HEK293T (cell line): ENCODE data around the gene ELF4.
"Not testable (repeated sequence)": the region's sequence is repeated elsewhere in the genome, so short reads cannot be mapped to it uniquely, and the experiment has no call there.

Experiments
- CTCF ChIA-PET: fragments of 350-600 bp; formaldehyde crosslinking; extraction: SDS; loops from one replicate; lab custom pipeline; 2021; ENCODE audit warnings: antibody characterized with exemption, inconsistent platforms; lab: Yijun Ruan, JAX
- POLR2A ChIA-PET: fragments of 350-600 bp; formaldehyde crosslinking; extraction: SDS; loops from one replicate; lab custom pipeline; 2020; ENCODE audit warnings: antibody characterized with exemption, inconsistent platforms; lab: Yijun Ruan, JAX
- DNase-seq: peaks from one replicate; pipeline ENCODE4 v3.0.0; 2012; ENCODE audit warnings: mixed read lengths; ENCODE audit errors: extremely low spot score
- ARNT ChIP-seq: fragments of 450-650 bp; IDR thresholded peaks from 2 replicates; pipeline ENCODE4 v1.6.1; 2017; ENCODE audit warnings: mild to moderate bottlenecking
- BHLHE40 ChIP-seq: fragments of 450-650 bp; IDR thresholded peaks from 2 replicates; pipeline ENCODE4 v1.6.1; 2016; ENCODE audit warnings: mild to moderate bottlenecking, moderate library complexity, borderline replicate concordance
- CTBP1 ChIP-seq: fragments of 450-650 bp; IDR thresholded peaks from 2 replicates; pipeline ENCODE4 v1.6.1; 2016; ENCODE audit warnings: borderline replicate concordance
- ELF4 ChIP-seq: fragments of 450-650 bp; IDR thresholded peaks from 2 replicates; pipeline ENCODE4 v1.6.1; 2017; ENCODE audit warnings: antibody characterized with exemption
- FOXA1 ChIP-seq: fragments of 450-650 bp; IDR thresholded peaks from 2 replicates; pipeline ENCODE4 v1.6.1; 2016; ENCODE audit warnings: mild to moderate bottlenecking
- FOXK2 ChIP-seq: fragments of 450-650 bp; IDR thresholded peaks from 2 replicates; pipeline ENCODE4 v1.6.1; 2016; ENCODE audit warnings: mild to moderate bottlenecking
- FOXM1 ChIP-seq: fragments of 450-650 bp; IDR thresholded peaks from 2 replicates; pipeline ENCODE4 v1.6.1; 2017; ENCODE audit warnings: mild to moderate bottlenecking, borderline replicate concordance
- HDGF ChIP-seq: fragments of 450-650 bp; IDR thresholded peaks from 2 replicates; pipeline ENCODE4 v1.6.1; 2017; ENCODE audit warnings: antibody characterized with exemption, borderline replicate concordance
- L3MBTL2 ChIP-seq: fragments of 450-650 bp; conservative IDR thresholded peaks from 2 replicates; pipeline ENCODE4 v1.6.1; 2016; ENCODE audit warnings: mild to moderate bottlenecking
- LEF1 ChIP-seq: fragments of 450-650 bp; IDR thresholded peaks from 2 replicates; pipeline ENCODE4 v1.6.1; 2017; ENCODE audit warnings: mild to moderate bottlenecking, borderline replicate concordance
- NFRKB ChIP-seq: fragments of 450-650 bp; IDR thresholded peaks from 2 replicates; pipeline ENCODE4 v1.6.1; 2016; ENCODE audit warnings: mild to moderate bottlenecking, moderate library complexity
- PKNOX1 ChIP-seq: fragments of 450-650 bp; IDR thresholded peaks from 2 replicates; pipeline ENCODE4 v1.6.1; 2016
- SP1 ChIP-seq: fragments of 450-650 bp; IDR thresholded peaks from 2 replicates; pipeline ENCODE4 v1.6.1; 2017
- SUZ12 ChIP-seq: fragments of 450-650 bp; IDR thresholded peaks from 2 replicates; pipeline ENCODE4 v1.6.1; 2016; ENCODE audit warnings: mild to moderate bottlenecking
- TARDBP ChIP-seq: fragments of 450-650 bp; IDR thresholded peaks from 2 replicates; pipeline ENCODE4 v1.6.1; 2016
- ZNF384 ChIP-seq: fragments of 450-650 bp; IDR thresholded peaks from 2 replicates; pipeline ENCODE4 v1.6.1; 2016

ELF4 gene

DNA sequence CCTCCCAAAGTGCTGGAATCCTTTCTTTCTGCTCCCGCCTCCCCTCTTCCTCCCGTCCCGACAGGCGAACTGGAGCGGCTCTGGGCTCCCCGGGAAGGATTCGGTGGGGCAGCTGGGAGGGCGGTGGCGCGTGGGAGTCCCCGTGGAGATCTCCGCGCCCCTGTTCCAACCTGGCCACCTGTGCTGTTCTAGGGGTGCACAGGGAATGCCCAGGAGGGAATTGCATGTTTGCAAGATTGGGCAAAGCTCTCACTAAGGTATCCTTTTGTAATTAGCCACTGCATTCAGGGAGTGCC lies 11.2 kb upstream of the ELF4 start:
- ChIA-PET CTCF (interaction anchor here (1.0 to 1.5 kb wide), 2 partner anchors 10 to 41 kb away, joined by 4 to 5 read pairs; no protein-coding TSS in a partner anchor), POLR2A (no interaction called here)
- no peak for DNase-seq

DNA sequence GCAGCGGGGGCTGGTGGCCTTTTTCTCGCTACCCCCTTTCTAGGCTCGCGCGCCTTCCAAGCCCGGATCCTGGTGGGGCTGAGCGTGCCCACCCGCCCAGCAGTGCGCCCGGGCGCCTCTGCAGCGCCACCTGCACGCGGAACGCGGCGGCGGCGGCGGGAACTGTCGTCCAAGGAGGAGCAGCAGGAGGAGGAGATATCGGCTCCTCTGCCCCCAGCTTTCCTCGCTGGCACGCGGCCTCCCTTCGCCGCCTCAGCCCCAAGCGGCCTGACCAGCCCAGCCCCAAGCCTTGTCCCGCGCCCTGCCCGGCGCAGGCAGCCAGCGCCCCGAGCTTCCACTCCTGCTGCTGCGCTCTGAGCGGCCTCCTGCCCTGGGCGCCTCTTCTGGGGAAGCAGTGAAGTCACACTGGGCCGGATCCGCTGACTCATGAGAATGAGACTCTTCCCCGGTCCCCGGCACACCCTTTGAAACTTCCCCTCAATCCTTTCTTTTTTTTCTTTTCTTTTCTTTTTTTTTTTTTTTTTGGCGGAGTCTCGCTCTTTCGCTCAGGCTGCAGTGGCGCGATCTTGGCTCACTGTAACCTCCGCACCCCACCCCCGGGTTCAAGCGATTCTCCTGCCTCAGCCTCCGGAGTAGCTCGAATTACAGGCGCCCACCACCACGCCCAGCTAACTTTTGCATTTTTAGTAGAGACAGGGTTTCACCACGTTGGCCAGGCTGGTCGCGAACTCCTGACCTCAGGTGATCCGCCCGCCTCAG lies 10.6 kb upstream of the ELF4 start:
- peak; percentile 87 for DNase-seq
- TF ChIP-seq CTBP1 (no peak; the same call in 1 of the 2 replicates), FOXK2 (no peak), HDGF (peak; percentile 78; the same call in 1 of the 2 replicates), L3MBTL2 (peak; percentile 89), SUZ12 (no peak)
- ChIA-PET CTCF (interaction anchor here (0.5 to 1.5 kb wide), 3 partner anchors 11 to 143 kb away, joined by 3 to 5 read pairs (median 4); no protein-coding TSS in a partner anchor), POLR2A (interaction anchor here (0.9 kb wide), 1 partner anchor 40 kb away, joined by 3 read pairs; no protein-coding TSS in a partner anchor)

More for the DNA sequence above, 11.2 kb upstream of the ELF4 start:
- TF ChIP-seq ZNF384: no peak
- TF ChIP-seq ELF4: no peak
- TF ChIP-seq CTBP1: no peak
- no peak for TF ChIP-seq ARNT
- TF ChIP-seq FOXM1: no peak
- TF ChIP-seq NFRKB: no peak
- no peak for TF ChIP-seq FOXK2
- TF ChIP-seq PKNOX1: no peak
- TF ChIP-seq LEF1: no peak
- no peak for TF ChIP-seq BHLHE40
- TF ChIP-seq TARDBP: no peak
- TF ChIP-seq FOXA1: no peak
- no peak for TF ChIP-seq SUZ12
- no peak for TF ChIP-seq HDGF
- no peak for TF ChIP-seq L3MBTL2
- no peak for TF ChIP-seq SP1

DNA sequence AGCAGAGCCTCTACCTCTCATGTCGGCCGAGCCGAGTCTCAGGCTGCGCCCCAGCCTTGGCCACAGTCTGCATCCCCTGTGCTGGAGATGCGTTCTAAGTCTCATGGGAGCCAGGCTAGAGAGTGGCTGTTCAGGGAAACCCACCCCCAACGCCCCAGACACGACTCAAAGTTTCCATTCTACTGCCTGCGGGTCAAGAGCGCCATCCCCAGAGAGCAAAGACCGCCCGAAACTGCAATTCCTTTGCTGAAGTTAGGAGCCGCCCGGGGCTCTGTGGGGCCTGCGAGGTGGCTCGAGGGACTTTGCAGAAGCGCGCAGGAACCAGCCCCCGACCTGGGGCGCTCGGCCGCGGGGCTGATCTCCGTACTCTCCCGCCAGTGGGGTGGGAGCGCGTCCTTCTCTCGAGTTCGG lies 10.0 kb upstream of the ELF4 start:
- POLR2A ChIA-PET: interaction anchor here (0.7 to 0.9 kb wide), 2 partner anchors 33 to 39 kb away, joined by 3 to 5 read pairs; no protein-coding TSS in a partner anchor

DNA sequence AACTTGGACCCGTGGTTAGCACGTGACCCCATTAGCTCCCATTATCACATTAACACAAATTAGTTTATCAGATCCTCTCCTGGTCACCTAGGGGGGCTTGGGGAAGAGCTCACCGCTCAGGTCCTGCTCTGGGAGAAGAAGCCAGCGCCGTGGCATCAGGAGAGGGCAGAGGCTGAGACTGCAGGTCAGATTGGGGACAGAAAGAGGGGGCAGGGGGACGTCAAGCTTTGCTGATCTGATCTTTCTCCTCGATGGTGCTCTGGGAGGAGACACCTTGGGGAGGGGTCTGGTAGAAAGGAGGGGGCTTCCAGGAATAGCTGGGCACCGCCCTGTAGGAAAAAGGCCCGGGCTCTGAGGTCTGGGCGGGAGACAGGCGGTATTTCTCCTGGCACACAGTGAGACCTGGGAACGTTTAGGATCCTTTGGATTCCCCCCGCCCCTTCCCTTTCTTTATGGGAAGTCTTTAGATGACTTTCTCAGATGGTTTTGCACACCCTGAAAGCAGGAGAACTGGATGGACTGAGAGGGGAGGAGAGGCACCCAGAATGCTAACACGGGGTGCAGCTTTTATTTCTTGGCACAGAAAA lies 9.1 kb upstream of the ELF4 start:
- TF ChIP-seq TARDBP: no peak
- TF ChIP-seq HDGF: no peak
- no peak for TF ChIP-seq ZNF384
- TF ChIP-seq L3MBTL2: no peak
- TF ChIP-seq ELF4: no peak
- TF ChIP-seq NFRKB: no peak
- no peak for TF ChIP-seq SP1
- TF ChIP-seq SUZ12: no peak
- TF ChIP-seq FOXM1: no peak
- no peak for TF ChIP-seq BHLHE40
- TF ChIP-seq CTBP1: no peak
- POLR2A ChIA-PET: interaction anchor here (0.5 to 0.7 kb wide), 2 partner anchors 25 to 32 kb away, joined by 4 to 5 read pairs; no protein-coding TSS in a partner anchor
- CTCF ChIA-PET: interaction anchor here (0.6 to 1.4 kb wide), 4 partner anchors 30 to 547 kb away, joined by 3 to 4 read pairs (median 3); no protein-coding TSS in a partner anchor

More for the DNA sequence above, 10.0 kb upstream of the ELF4 start:
- CTCF ChIA-PET: interaction anchor here (0.5 to 1.5 kb wide), 5 partner anchors 29 to 546 kb away, joined by 3 to 5 read pairs (median 3); no protein-coding TSS in a partner anchor
- DNase-seq: peak; percentile 71
- no peak for TF ChIP-seq CTBP1
- TF ChIP-seq SUZ12: no peak
- no peak for TF ChIP-seq ZNF384
- TF ChIP-seq FOXK2: no peak
- TF ChIP-seq LEF1: no peak
- no peak for TF ChIP-seq FOXA1
- TF ChIP-seq HDGF: no peak
- no peak for TF ChIP-seq ARNT
- TF ChIP-seq FOXM1: no peak
- no peak for TF ChIP-seq L3MBTL2
- TF ChIP-seq SP1: no peak

DNA sequence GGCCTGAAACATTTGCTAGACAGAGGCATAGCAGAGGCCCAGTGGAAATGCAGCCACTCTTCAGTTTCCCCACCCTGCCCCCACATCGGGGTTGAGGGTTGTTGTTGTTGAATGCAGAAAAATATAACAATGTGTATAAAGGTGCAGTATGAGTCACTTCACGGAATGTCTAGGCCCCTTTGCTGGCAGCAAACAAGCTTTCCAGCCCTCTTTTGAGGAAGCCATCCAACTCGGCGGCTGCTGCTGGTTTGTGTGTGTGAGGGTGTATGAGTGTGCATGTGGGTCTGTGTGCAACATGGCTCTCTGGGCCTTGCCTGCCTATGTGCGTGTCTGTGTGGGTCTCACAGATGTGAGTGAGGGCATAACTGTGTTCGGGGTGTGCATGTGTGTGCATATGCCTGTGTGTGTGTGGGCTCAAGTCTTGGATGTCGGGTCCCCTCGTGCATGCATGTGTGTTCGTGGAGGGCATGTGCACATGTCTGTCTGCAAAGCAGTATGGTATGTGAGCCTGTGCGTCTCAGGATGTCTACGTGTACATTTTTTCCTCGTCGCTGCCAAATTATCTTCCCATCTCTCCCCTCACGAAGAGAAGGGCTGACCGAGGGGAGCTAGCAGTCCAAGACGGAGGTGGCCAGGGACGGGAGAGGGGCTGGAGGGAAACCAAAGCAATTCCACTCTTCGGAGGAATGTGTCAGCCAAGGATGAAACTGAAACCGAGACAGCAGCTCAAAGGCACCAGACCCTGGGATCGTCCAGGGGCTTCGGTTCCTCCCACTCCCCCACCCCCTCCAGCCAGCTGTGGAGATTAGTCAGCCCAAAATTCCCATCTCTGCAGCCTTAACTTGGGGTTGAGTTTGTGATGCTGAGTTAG lies 8.4 kb upstream of the ELF4 start:
- POLR2A ChIA-PET: no interaction called here
- TF ChIP-seq CTBP1: no peak
- no peak for TF ChIP-seq ARNT
- no peak for TF ChIP-seq SUZ12
- no peak for TF ChIP-seq NFRKB
- no peak for TF ChIP-seq ELF4
- TF ChIP-seq SP1: no peak
- no peak for TF ChIP-seq FOXM1
- CTCF ChIA-PET: interaction anchor here (1.4 kb wide), 1 partner anchor 31 kb away, joined by 3 read pairs; no protein-coding TSS in a partner anchor
- no peak for DNase-seq

More for the DNA sequence above, 9.1 kb upstream of the ELF4 start:
- no peak for DNase-seq

- ChIA-PET POLR2A (interaction anchor here (0.7 kb wide), 2 partner anchors 21 to 57 kb away, joined by 3 read pairs; no protein-coding TSS in a partner anchor), CTCF (no interaction called here)
- DNase-seq: no peak
- TF ChIP-seq ARNT (no peak), PKNOX1 (no peak), HDGF (no peak), L3MBTL2 (no peak), TARDBP (no peak), ELF4 (no peak)
These were observed 6.9 kb upstream of the ELF4 start for GRCh38 chrX:130117166-130117565.

DNA sequence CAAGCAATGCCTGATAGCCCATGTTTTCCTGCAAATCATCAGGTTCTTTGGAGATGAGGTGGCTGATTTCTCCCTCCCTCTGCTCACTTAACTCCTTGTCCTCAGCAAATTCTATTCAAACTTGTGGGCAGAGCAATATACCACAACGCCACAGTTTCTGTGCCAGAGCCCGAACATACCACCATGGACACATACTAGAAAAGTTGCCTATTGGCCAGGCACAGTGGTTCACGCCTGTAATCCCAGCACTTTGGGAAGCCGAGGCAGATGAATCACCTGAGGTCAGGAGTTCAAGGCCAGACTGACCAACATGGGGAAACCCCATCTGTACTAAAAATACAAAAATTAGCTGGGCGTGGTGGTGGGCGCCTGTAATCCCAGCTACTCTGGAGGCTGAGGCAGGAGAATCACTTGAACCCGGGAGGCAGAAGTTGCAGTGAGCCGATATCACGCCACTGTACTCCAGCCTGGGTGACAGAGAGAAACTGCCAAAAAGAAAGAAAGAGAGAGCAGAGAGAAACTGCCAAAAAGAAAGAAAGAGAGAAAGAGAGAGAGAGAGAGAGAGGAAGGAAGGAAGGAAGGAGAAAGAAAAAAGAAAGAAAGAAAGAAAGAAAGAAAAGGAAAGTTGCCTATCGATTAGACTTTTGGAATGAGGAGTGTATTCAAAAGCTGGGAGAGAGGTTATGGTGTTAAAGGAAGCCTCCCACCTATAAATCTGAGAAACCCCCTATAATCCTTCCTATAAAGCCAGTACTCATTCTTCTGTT lies 5.0 kb upstream of the ELF4 start:
- POLR2A ChIA-PET: not testable (repeated sequence)

More for the DNA sequence above, 5.0 kb upstream of the ELF4 start:
- CTCF ChIA-PET, DNase-seq: not testable (repeated sequence)
